HG03575 (cell line): ENCODE measurements around the gene HOXB13.

ENCODE experiments used
- ATAC-seq: cut with Tn5 transposase; IDR thresholded peaks from one replicate; pipeline ENCODE4 v1.9.1; 2021; ENCODE audit not compliant: unreplicated experiment, insufficient number of reproducible peaks, low FRiP score; ENCODE audit errors: extremely low read depth

HOXB13 gene

GRCh38 chr17:48749621-48750553 is 21.3 kb upstream of the HOXB13 start:
- ATAC-seq = no peak

- ATAC-seq = no peak
Observed at GRCh38 chr17:48748718-48749566, 20.4 kb upstream of the HOXB13 start.

GRCh38 chr17:48747445-48748363 is 19.2 kb upstream of the HOXB13 start:
- no peak for ATAC-seq

GRCh38 chr17:48746916-48747444 is 18.4 kb upstream of the HOXB13 start:
- ATAC-seq = no peak

GRCh38 chr17:48745381-48746275 is 17.1 kb upstream of the HOXB13 start:
- ATAC-seq = no peak

GRCh38 chr17:48740537-48740936 is 12.0 kb upstream of the HOXB13 start:
- no peak for ATAC-seq

- no peak for ATAC-seq
Observed at GRCh38 chr17:48738803-48739526, 10.4 kb upstream of the HOXB13 start.

- ATAC-seq = no peak
Observed at GRCh38 chr17:48738424-48738802, 9.9 kb upstream of the HOXB13 start.

- no peak for ATAC-seq
Observed at GRCh38 chr17:48737330-48738043, 8.9 kb upstream of the HOXB13 start.

GRCh38 chr17:48735062-48735351 is 6.5 kb upstream of the HOXB13 start:
- ATAC-seq = no peak

GRCh38 chr17:48734333-48735061 is 5.9 kb upstream of the HOXB13 start:
- ATAC-seq = no peak

GRCh38 chr17:48733632-48734328 is 5.2 kb upstream of the HOXB13 start:
- ATAC-seq = no peak

GRCh38 chr17:48732688-48733629 is 4.4 kb upstream of the HOXB13 start:
- no peak for ATAC-seq

GRCh38 chr17:48731355-48731754 is 2.8 kb upstream of the HOXB13 start:
- ATAC-seq = no peak

- ATAC-seq = no peak
Observed at GRCh38 chr17:48730240-48730550, 1.6 kb upstream of the HOXB13 start.
